GM19035 (cell line): ENCODE measurements around the gene PPP1R37.

ENCODE experiments used
- ATAC-seq: cut with Tn5 transposase; IDR thresholded peaks from one replicate; pipeline ENCODE4 v1.9.1; 2021; ENCODE audit not compliant: unreplicated experiment

PPP1R37 gene

GRCh38 chr19:45164577-45165335, 71.8 kb downstream of the PPP1R37 start:
- ATAC-seq: peak; percentile 65

- ATAC-seq: no peak
These were observed 73.8 kb downstream of the PPP1R37 start for GRCh38 chr19:45166723-45167252.

- ATAC-seq: no peak
These were observed 75.9 kb downstream of the PPP1R37 start for GRCh38 chr19:45168767-45169351.

DNA sequence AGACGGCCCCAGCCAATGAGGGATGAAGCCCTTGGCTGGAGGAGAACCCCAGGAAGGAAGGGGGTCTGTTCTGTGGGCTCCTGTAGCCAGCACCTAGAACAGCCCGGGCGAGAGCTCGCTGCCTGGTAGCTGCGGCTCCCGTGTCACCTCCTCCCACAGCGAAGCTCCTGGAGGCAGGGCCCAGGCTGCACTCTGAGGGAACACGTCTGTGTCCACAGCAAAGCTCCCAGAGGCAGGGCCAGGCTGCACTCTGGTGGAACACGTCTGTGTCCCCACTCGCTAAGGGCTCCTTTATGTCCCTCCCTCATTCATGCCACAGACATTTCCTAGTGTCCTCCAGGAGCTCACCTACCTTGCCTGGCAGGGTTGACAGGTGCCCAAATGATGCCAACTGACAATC, 76.6 kb downstream of the PPP1R37 start:
- no peak for ATAC-seq

- no peak for ATAC-seq
These were observed 77.4 kb downstream of the PPP1R37 start for GRCh38 chr19:45170146-45171106.

- no peak for ATAC-seq
These were observed 78.2 kb downstream of the PPP1R37 start for GRCh38 chr19:45171211-45171623.

DNA sequence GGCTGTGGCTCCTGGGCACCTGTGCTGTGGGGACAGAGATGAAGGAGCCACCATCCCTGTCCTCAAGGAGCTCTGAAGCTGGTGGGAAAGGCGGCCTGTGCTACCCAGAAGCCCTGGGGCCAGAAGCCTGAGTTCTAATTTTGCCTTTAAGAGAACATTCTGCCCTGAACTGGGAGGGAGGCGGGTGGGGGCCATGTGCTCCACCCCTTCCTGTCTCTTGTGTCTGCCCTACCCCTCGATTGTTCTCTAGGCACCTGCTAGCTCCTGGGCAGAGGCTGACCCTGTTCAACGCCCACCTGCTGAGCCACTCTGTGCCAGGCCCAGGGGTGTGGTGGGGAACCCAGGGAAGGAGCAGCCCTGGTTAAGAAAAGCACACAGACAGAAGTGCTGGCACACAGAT, 79.2 kb downstream of the PPP1R37 start:
- no peak for ATAC-seq

- no peak for ATAC-seq
These were observed 79.7 kb downstream of the PPP1R37 start for GRCh38 chr19:45172611-45173208.

- no peak for ATAC-seq
These were observed 80.8 kb downstream of the PPP1R37 start for GRCh38 chr19:45173816-45174215.

- no peak for ATAC-seq
These were observed 82.8 kb downstream of the PPP1R37 start for GRCh38 chr19:45175515-45176345.

GRCh38 chr19:45177817-45178261, 84.9 kb downstream of the PPP1R37 start, which contains the start of gene TRAPPC6A:
Gene TRAPPC6A (minus strand): TSS chr19:45178237. CDS start chr19:45178218, 19 bp downstream.
- peak; percentile 2 for ATAC-seq

GRCh38 chr19:45178262-45179071, 85.5 kb downstream of the PPP1R37 start, which contains the start of gene BLOC1S3:
Gene BLOC1S3 (plus strand): TSS chr19:45178784. CDS start chr19:45179297, 513 bp downstream.
- ATAC-seq: peak; percentile 81

DNA sequence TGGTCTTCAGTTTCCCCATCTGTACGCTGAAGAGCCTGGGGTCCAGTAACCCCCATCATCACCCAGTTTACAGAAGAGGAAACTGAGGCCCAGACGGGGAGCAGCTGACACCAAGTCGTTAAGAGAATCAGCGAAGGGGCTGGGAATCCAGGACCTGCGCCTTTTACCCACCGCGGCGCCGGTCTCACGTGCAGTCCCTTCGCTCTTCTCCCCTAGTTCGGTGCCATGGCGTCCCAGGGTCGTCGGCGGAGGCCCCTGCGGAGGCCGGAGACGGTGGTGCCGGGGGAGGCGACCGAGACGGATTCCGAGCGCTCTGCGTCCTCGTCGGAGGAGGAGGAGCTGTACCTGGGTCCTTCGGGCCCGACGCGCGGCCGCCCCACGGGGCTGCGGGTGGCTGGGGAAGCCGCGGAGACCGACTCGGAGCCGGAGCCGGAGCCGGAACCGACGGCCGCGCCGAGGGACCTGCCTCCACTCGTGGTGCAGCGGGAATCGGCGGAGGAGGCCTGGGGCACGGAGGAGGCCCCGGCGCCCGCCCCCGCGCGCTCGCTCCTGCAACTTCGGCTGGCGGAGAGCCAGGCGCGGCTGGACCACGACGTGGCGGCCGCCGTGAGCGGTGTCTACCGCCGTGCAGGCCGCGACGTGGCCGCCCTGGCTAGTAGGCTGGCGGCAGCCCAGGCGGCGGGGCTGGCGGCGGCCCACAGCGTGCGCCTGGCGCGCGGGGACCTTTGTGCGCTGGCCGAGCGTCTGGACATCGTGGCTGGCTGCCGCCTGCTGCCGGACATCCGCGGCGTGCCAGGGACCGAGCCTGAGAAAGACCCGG, 86.3 kb downstream of the PPP1R37 start:
- no peak for ATAC-seq

DNA sequence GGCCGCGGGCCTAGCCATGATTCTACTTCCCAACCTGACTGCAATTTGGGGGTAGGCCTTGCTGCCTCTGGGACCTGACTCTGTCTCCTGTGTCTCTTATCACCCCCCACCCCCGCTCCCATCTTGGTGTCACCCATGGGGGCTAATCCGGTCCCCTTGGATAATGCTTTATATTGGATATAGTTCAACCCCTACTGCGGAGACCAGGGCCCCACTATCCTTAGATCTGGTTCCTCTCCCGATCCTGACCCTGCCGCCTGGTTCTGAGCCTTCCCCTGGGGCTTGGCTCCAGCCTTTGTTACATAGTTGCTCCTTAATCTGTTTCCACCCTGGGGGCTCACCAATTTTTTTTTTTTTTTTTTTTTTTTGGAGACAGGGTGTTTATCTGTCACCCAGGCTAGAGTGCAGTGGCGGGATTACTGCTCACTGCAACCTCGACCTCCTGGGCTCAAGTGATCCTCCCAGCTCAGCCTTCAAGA, 87.0 kb downstream of the PPP1R37 start:
- ATAC-seq: no peak

- ATAC-seq: no peak
These were observed 88.0 kb downstream of the PPP1R37 start for GRCh38 chr19:45180936-45181335.

DNA sequence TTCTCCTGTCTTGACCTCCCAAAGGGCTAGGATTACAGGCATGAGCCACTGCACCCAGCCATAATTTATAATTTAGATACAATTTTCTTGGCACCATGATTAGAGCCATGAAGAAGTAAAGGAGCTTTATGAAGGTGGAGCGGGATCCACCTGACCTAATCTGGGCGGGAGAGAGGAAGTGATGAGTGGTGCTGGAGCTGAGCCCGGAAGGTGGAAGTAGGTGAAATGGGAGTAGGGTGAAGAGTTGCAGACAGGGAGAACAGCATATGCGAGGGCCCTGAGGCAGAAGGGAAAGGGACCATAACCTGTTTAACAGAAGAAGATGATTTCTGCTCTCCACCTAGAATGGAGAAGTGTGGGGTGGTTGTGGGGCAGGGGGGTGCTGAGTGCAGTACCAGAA, 89.8 kb downstream of the PPP1R37 start:
- ATAC-seq: no peak

DNA sequence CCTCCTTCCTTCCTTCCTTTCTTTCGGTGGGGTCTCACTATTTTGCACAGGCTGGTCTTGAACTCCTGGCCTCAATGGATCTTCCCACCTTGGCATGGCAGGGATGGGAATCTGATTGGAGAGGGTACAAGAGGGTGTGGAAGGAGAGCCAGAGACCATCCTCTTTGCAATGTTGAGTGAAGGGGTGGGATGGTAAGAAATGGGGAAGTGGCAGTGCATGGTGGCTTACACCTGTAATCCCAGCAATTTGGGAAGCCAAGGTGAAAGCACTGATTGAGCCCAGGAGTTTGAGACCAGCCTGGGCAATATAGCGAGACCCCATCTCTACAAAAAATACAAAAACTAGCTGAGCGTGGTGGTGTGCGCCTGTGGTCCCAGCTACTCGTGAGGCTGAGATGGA, 91.1 kb downstream of the PPP1R37 start:
- no peak for ATAC-seq
